SK-N-SH (cell line): ENCODE data around the gene AP4E1. TPM values are rescaled to one million over a fixed set of nuclear protein-coding genes. Genes with fewer than 3 reads are reported as not detected.

Experiments
- CTCF ChIA-PET: fragments of 300-600, 350-600 bp; formaldehyde crosslinking; extraction: SDS; loops from one replicate; lab custom pipeline; 2021; lab: Yijun Ruan, JAX
- POLR2A ChIA-PET: fragments of 350-600 bp; sonication (Branson Sonifier 250); formaldehyde crosslinking; extraction: SDS; loops from one replicate; lab custom pipeline; 2020; ENCODE audit warnings: antibody characterized with exemption, inconsistent platforms; lab: Yijun Ruan, JAX
- DNase-seq: peaks from one replicate; pipeline ENCODE4 v3.0.0; 2012
- H2AFZ ChIP-seq: fragments of 200-600 bp; sonication (generic); 2 replicates; pipeline ENCODE4 v1.8.1; 2016; ENCODE audit warnings: antibody characterized with exemption, mild to moderate bottlenecking, low read depth
- H3F3A ChIP-seq: fragments of 200-600 bp; sonication (generic); replicated peaks from 2 replicates; pipeline ENCODE3; 2016; ENCODE audit warnings: antibody characterized with exemption, mild to moderate bottlenecking; ENCODE audit not compliant: insufficient read depth
- H3K27ac ChIP-seq, 2 experiments: fragments of 200-500 bp in 1 of 2; fragments of 200-600 bp in 1 of 2; sonication (Bioruptor generic) in 1 of 2; sonication (generic), shearing (Covaris generic) in 1 of 2; 2 replicates each; pipeline versions ENCODE4 v1.5.1 to v1.6.1; 2014 to 2016; ENCODE audit warnings: low read depth in 2 of 2, inconsistent platforms in 1 of 2, low read length in 1 of 2, mild to moderate bottlenecking in 1 of 2, mixed read lengths in 1 of 2
- H3K27me3 ChIP-seq: fragments of 200-600 bp; sonication (generic), shearing (Covaris generic); 2 replicates; pipeline ENCODE4 v1.6.1; 2016; ENCODE audit warnings: mixed run types; ENCODE audit not compliant: insufficient read depth
- H3K36me3 ChIP-seq, 2 experiments: fragments of 200-500 bp in 1 of 2; fragments of 200-600 bp in 1 of 2; sonication (Bioruptor generic) in 1 of 2; sonication (generic) in 1 of 2; replicated peaks in 1 of 2; 2 replicates each; pipeline versions ENCODE3 to v1.5.1; 2014 to 2016; ENCODE audit warnings: low read length in 1 of 2, mild to moderate bottlenecking in 1 of 2; ENCODE audit not compliant: insufficient read depth in 2 of 2, control insufficient read depth in 1 of 2
- H3K4me1 ChIP-seq, 2 experiments: fragments of 200-500 bp in 1 of 2; fragments of 200-600 bp in 1 of 2; sonication (Bioruptor generic) in 1 of 2; sonication (generic), shearing (Covaris generic) in 1 of 2; 2 replicates each; pipeline versions ENCODE4 v1.5.1 to v1.6.1; 2014 to 2016; ENCODE audit warnings: low read depth in 1 of 2, low read length in 1 of 2, mixed run types in 1 of 2; ENCODE audit not compliant: insufficient read depth in 2 of 2, control insufficient read depth in 1 of 2
- H3K4me2 ChIP-seq: fragments of 200-600 bp; sonication (generic), shearing (Covaris generic); 2 replicates; pipeline ENCODE4 v1.6.1; 2017; ENCODE audit warnings: mixed run types
- H3K4me3 ChIP-seq, 2 experiments: fragments of 200-500 bp in 1 of 2; fragments of 200-600 bp in 1 of 2; sonication (Bioruptor generic) in 1 of 2; sonication (generic), shearing (Covaris generic) in 1 of 2; 2 replicates each; pipeline versions ENCODE4 v1.5.1 to v1.8.1; 2014 to 2016; ENCODE audit warnings: low read depth in 2 of 2, inconsistent platforms in 1 of 2, low read length in 1 of 2, mild to moderate bottlenecking in 1 of 2, mixed read lengths in 1 of 2, moderate library complexity in 1 of 2
- H3K79me2 ChIP-seq: fragments of 200-600 bp; sonication (generic); 2 replicates; pipeline ENCODE4 v1.8.1; 2017; ENCODE audit warnings: mild to moderate bottlenecking; ENCODE audit not compliant: insufficient read depth
- H3K9ac ChIP-seq: fragments of 200-600 bp; sonication (generic); 2 replicates; pipeline ENCODE4 v1.6.1; 2017; ENCODE audit warnings: mixed run types
- H3K9me2 ChIP-seq: fragments of 200-600 bp; sonication (generic); 2 replicates; pipeline ENCODE4 v1.6.1; 2017; ENCODE audit warnings: mixed run types
- H3K9me3 ChIP-seq: fragments of 200-600 bp; sonication (generic); 2 replicates; pipeline ENCODE4 v1.6.1; 2017; ENCODE audit warnings: mixed run types, mild to moderate bottlenecking, moderate library complexity
- H4K20me1 ChIP-seq: fragments of 200-600 bp; sonication (generic); 2 replicates; pipeline ENCODE4 v1.6.1; 2017; ENCODE audit warnings: mild to moderate bottlenecking, mixed run types; ENCODE audit not compliant: insufficient read depth
- CTCF ChIP-seq: fragments of 200-600 bp; sonication (generic); IDR thresholded peaks from 2 replicates; pipeline ENCODE4 v1.6.1; 2017; ENCODE audit warnings: antibody characterized with exemption, mild to moderate bottlenecking, moderate library complexity
- EP300 ChIP-seq, 2 experiments: IDR thresholded peaks; 2 replicates each; pipeline versions ENCODE4 v1.4.0 to v1.6.1; 2012; ENCODE audit warnings: borderline replicate concordance in 1 of 2, low read depth in 1 of 2, low read length in 1 of 2
- EZH2phosphoT487 ChIP-seq: fragments of 200-600 bp; sonication (generic); IDR thresholded peaks from 2 replicates; pipeline ENCODE4 v1.6.1; 2017; ENCODE audit warnings: low read depth, mixed run types, mild to moderate bottlenecking, antibody characterized with exemption, moderate library complexity, borderline replicate concordance
- FOSL2 ChIP-seq: IDR thresholded peaks from 2 replicates; pipeline ENCODE4 v1.4.0; 2012; ENCODE audit warnings: low read depth, mild to moderate bottlenecking, moderate library complexity, borderline replicate concordance
- FOXJ3 ChIP-seq: sonication (generic); formaldehyde crosslinking; IDR thresholded peaks from 2 replicates; pipeline ENCODE4 v1.5.1; 2020; ENCODE audit warnings: mild to moderate bottlenecking, missing genetic modification reagents
- FOXM1 ChIP-seq: IDR thresholded peaks from 2 replicates; pipeline ENCODE4 v1.4.0; 2012; ENCODE audit warnings: low read depth, mild to moderate bottlenecking
- MXI1 ChIP-seq: IDR thresholded peaks from 2 replicates; pipeline ENCODE4 v1.6.1; 2012; ENCODE audit warnings: mild to moderate bottlenecking, low read depth, low read length, improper control_type of control experiment
- PBX3 ChIP-seq: IDR thresholded peaks from 2 replicates; pipeline ENCODE4; 2012
- USF2 ChIP-seq: fragments of 150-350 bp; IDR thresholded peaks from 2 replicates; pipeline ENCODE4 v1.6.1; 2017; ENCODE audit warnings: antibody characterized with exemption, low read length, low read depth, borderline replicate concordance
- YY1 ChIP-seq: IDR thresholded peaks from 2 replicates; pipeline ENCODE4 v1.4.0; 2012; ENCODE audit warnings: low read depth, mild to moderate bottlenecking
- WGBS: methylation state at CpG from one replicate; pipeline ENCODE4 v1.1.6; 2017; ENCODE audit warnings: low lambda C conversion rate; 5-methylcytosine and 5-hydroxymethylcytosine counted together
- polyA plus RNA-seq, 3 experiments: library from polyadenylated mRNA; depleted of rRNA; stranded (reverse); fragments of >200 nt; gene quantifications; 2 replicates each; pipeline ENCODE4 v1.2.3, GENCODE V29; 2012

AP4E1 gene
- polyA plus RNA-seq, 1 of the 3 experiments (the other 2 are of a cell fraction): 1.6 TPM

GRCh38 chr15:51044037-51044727, 135.7 kb downstream of the AP4E1 start:
- TF ChIP-seq PBX3: no peak
- no peak for TF ChIP-seq USF2
- H3K27me3 ChIP-seq: no peaks in the 10 kb centered on the region
- no peak overlapping the region for H3K9ac ChIP-seq
- no peaks in the 10 kb centered on the region for H3K9me3 ChIP-seq
- H3K27ac ChIP-seq: no peak overlapping the region
- POLR2A ChIA-PET: no interaction called here
- no peaks in the 10 kb centered on the region for H3K9me2 ChIP-seq
- no peak for DNase-seq
- no peaks in the 10 kb centered on the region for H3F3A ChIP-seq
- H4K20me1 ChIP-seq: no peaks in the 10 kb centered on the region
- H3K36me3 ChIP-seq: no peaks in the 10 kb centered on the region
- H3K4me1 ChIP-seq: 0 out of 4 replicates have a peak, but pooled peaks cover 0 to 5% of the 10 kb centered on the region in 2 experiments
- H2AFZ ChIP-seq: no peak overlapping the region
- no peaks in the 10 kb centered on the region for H3K79me2 ChIP-seq
- H3K4me2 ChIP-seq: no peak overlapping the region
- CTCF ChIA-PET: interaction anchor here (1.4 kb wide), 1 partner anchor 119 kb away, joined by 4 read pairs; no protein-coding TSS in a partner anchor
- WGBS: 31% methylated on average over 4 of the region's 4 CpGs
- H3K4me3 ChIP-seq: no peak overlapping the region

- no peaks in the 10 kb centered on the region for H4K20me1 ChIP-seq
- H3K36me3 ChIP-seq: no peaks in the 10 kb centered on the region
- no peaks in the 10 kb centered on the region for H3F3A ChIP-seq
- no peak overlapping the region for H2AFZ ChIP-seq
- TF ChIP-seq MXI1 (no peak), FOSL2 (no peak), YY1 (no peak), FOXJ3 (CRISPR knock-in tag) (no peak), EZH2phosphoT487 (no peak), EP300 (IDR thresholded peaks at IDR 0.05; ENCODE audit: borderline replicate concordance in 1 of 2, low read depth in 1 of 2, low read length in 1 of 2) (no peak), USF2 (no peak), CTCF (no peak), FOXM1 (no peak)
- ChIA-PET POLR2A (no interaction called here), CTCF (no interaction called here)
- H3K27me3 ChIP-seq: no peaks in the 10 kb centered on the region
- 0 out of 4 replicates have a peak, but pooled peaks cover 0 to 5% of the 10 kb centered on the region in 2 experiments for H3K4me1 ChIP-seq
- H3K4me3 ChIP-seq: no peak overlapping the region
- no peak overlapping the region for H3K9ac ChIP-seq
- H3K9me2 ChIP-seq: no peaks in the 10 kb centered on the region
- H3K4me2 ChIP-seq: no peak overlapping the region
- WGBS: 81% methylated on average over 2 of the region's 2 CpGs
- H3K79me2 ChIP-seq: no peaks in the 10 kb centered on the region
- no peaks in the 10 kb centered on the region for H3K9me3 ChIP-seq
- no peak for DNase-seq
- no peak overlapping the region for H3K27ac ChIP-seq
Measured at GRCh38 chr15:51046016-51046415, 137.5 kb downstream of the AP4E1 start.
